SK-N-SH (cell line): ENCODE data around the gene TRAF7. TPM values are rescaled to one million over a fixed set of nuclear protein-coding genes. Genes with fewer than 3 reads are reported as not detected.

Source experiments
- CTCF ChIA-PET: fragments of 300-600, 350-600 bp; formaldehyde crosslinking; extraction: SDS; loops from one replicate; lab custom pipeline; 2021; lab: Yijun Ruan, JAX
- POLR2A ChIA-PET: fragments of 350-600 bp; sonication (Branson Sonifier 250); formaldehyde crosslinking; extraction: SDS; loops from one replicate; lab custom pipeline; 2020; ENCODE audit warnings: antibody characterized with exemption, inconsistent platforms; lab: Yijun Ruan, JAX
- DNase-seq: peaks from one replicate; pipeline ENCODE4 v3.0.0; 2012
- H2AFZ ChIP-seq: fragments of 200-600 bp; sonication (generic); 2 replicates; pipeline ENCODE4 v1.8.1; 2016; ENCODE audit warnings: antibody characterized with exemption, mild to moderate bottlenecking, low read depth
- H3F3A ChIP-seq: fragments of 200-600 bp; sonication (generic); replicated peaks from 2 replicates; pipeline ENCODE3; 2016; ENCODE audit warnings: antibody characterized with exemption, mild to moderate bottlenecking; ENCODE audit not compliant: insufficient read depth
- H3K27ac ChIP-seq, 2 experiments: fragments of 200-500 bp in 1 of 2; fragments of 200-600 bp in 1 of 2; sonication (Bioruptor generic) in 1 of 2; sonication (generic), shearing (Covaris generic) in 1 of 2; 2 replicates each; pipeline versions ENCODE4 v1.5.1 to v1.6.1; 2014 to 2016; ENCODE audit warnings: low read depth in 2 of 2, inconsistent platforms in 1 of 2, low read length in 1 of 2, mild to moderate bottlenecking in 1 of 2, mixed read lengths in 1 of 2
- H3K27me3 ChIP-seq: fragments of 200-600 bp; sonication (generic), shearing (Covaris generic); 2 replicates; pipeline ENCODE4 v1.6.1; 2016; ENCODE audit warnings: mixed run types; ENCODE audit not compliant: insufficient read depth
- H3K36me3 ChIP-seq, 2 experiments: fragments of 200-500 bp in 1 of 2; fragments of 200-600 bp in 1 of 2; sonication (Bioruptor generic) in 1 of 2; sonication (generic) in 1 of 2; replicated peaks in 1 of 2; 2 replicates each; pipeline versions ENCODE3 to v1.5.1; 2014 to 2016; ENCODE audit warnings: low read length in 1 of 2, mild to moderate bottlenecking in 1 of 2; ENCODE audit not compliant: insufficient read depth in 2 of 2, control insufficient read depth in 1 of 2
- H3K4me1 ChIP-seq, 2 experiments: fragments of 200-500 bp in 1 of 2; fragments of 200-600 bp in 1 of 2; sonication (Bioruptor generic) in 1 of 2; sonication (generic), shearing (Covaris generic) in 1 of 2; 2 replicates each; pipeline versions ENCODE4 v1.5.1 to v1.6.1; 2014 to 2016; ENCODE audit warnings: low read depth in 1 of 2, low read length in 1 of 2, mixed run types in 1 of 2; ENCODE audit not compliant: insufficient read depth in 2 of 2, control insufficient read depth in 1 of 2
- H3K4me2 ChIP-seq: fragments of 200-600 bp; sonication (generic), shearing (Covaris generic); 2 replicates; pipeline ENCODE4 v1.6.1; 2017; ENCODE audit warnings: mixed run types
- H3K4me3 ChIP-seq, 2 experiments: fragments of 200-500 bp in 1 of 2; fragments of 200-600 bp in 1 of 2; sonication (Bioruptor generic) in 1 of 2; sonication (generic), shearing (Covaris generic) in 1 of 2; 2 replicates each; pipeline versions ENCODE4 v1.5.1 to v1.8.1; 2014 to 2016; ENCODE audit warnings: low read depth in 2 of 2, inconsistent platforms in 1 of 2, low read length in 1 of 2, mild to moderate bottlenecking in 1 of 2, mixed read lengths in 1 of 2, moderate library complexity in 1 of 2
- H3K79me2 ChIP-seq: fragments of 200-600 bp; sonication (generic); 2 replicates; pipeline ENCODE4 v1.8.1; 2017; ENCODE audit warnings: mild to moderate bottlenecking; ENCODE audit not compliant: insufficient read depth
- H3K9ac ChIP-seq: fragments of 200-600 bp; sonication (generic); 2 replicates; pipeline ENCODE4 v1.6.1; 2017; ENCODE audit warnings: mixed run types
- H3K9me2 ChIP-seq: fragments of 200-600 bp; sonication (generic); 2 replicates; pipeline ENCODE4 v1.6.1; 2017; ENCODE audit warnings: mixed run types
- H3K9me3 ChIP-seq: fragments of 200-600 bp; sonication (generic); 2 replicates; pipeline ENCODE4 v1.6.1; 2017; ENCODE audit warnings: mixed run types, mild to moderate bottlenecking, moderate library complexity
- H4K20me1 ChIP-seq: fragments of 200-600 bp; sonication (generic); 2 replicates; pipeline ENCODE4 v1.6.1; 2017; ENCODE audit warnings: mild to moderate bottlenecking, mixed run types; ENCODE audit not compliant: insufficient read depth
- CHD2 ChIP-seq: fragments of 150-350 bp; IDR thresholded peaks from 2 replicates; pipeline ENCODE4 v1.6.1; 2018; ENCODE audit warnings: low read length; ENCODE audit not compliant: partially characterized antibody
- CTCF ChIP-seq: fragments of 200-600 bp; sonication (generic); IDR thresholded peaks from 2 replicates; pipeline ENCODE4 v1.6.1; 2017; ENCODE audit warnings: antibody characterized with exemption, mild to moderate bottlenecking, moderate library complexity
- GABPA ChIP-seq: IDR thresholded peaks from 2 replicates; pipeline ENCODE4 v1.4.0; 2012; ENCODE audit warnings: low read depth, mild to moderate bottlenecking
- IRF3 ChIP-seq: fragments of 150-350 bp; IDR thresholded peaks from 2 replicates; pipeline ENCODE4 v1.6.1; 2016; ENCODE audit warnings: mild to moderate bottlenecking, low read depth, low read length
- NRF1 ChIP-seq: IDR thresholded peaks from 2 replicates; pipeline ENCODE4 v1.6.1; 2012; ENCODE audit warnings: low read depth, mild to moderate bottlenecking, low read length
- PBX3 ChIP-seq: IDR thresholded peaks from 2 replicates; pipeline ENCODE4; 2012
- POLR2AphosphoS5 ChIP-seq: IDR thresholded peaks from 2 replicates; pipeline ENCODE4 v1.6.1; 2012; ENCODE audit warnings: low read depth, low read length
- RAD21 ChIP-seq: IDR thresholded peaks from 2 replicates; pipeline ENCODE4 v1.6.1; 2012; ENCODE audit warnings: mild to moderate bottlenecking, low read length
- RCOR1 ChIP-seq: fragments of 150-350 bp; IDR thresholded peaks from 2 replicates; pipeline ENCODE4 v1.6.1; 2017; ENCODE audit warnings: antibody characterized with exemption, low read length
- RFX5 ChIP-seq: IDR thresholded peaks from 2 replicates; pipeline ENCODE4 v1.6.1; 2012; ENCODE audit warnings: mild to moderate bottlenecking, improper control_type of control experiment, low read length
- RXRA ChIP-seq: IDR thresholded peaks from 2 replicates; pipeline ENCODE4 v1.4.0; 2012; ENCODE audit warnings: low read depth, mild to moderate bottlenecking, borderline replicate concordance
- SIN3A ChIP-seq: IDR thresholded peaks from 2 replicates; pipeline ENCODE4 v1.6.1; 2012; ENCODE audit warnings: low read depth, mild to moderate bottlenecking, low read length, moderate library complexity, borderline replicate concordance
- SMC3 ChIP-seq: IDR thresholded peaks from 2 replicates; pipeline ENCODE4 v1.6.1; 2012; ENCODE audit warnings: low read depth, low read length, improper control_type of control experiment
- TCF12 ChIP-seq: IDR thresholded peaks from 2 replicates; pipeline ENCODE4 v1.4.0; 2012
- YY1 ChIP-seq: IDR thresholded peaks from 2 replicates; pipeline ENCODE4 v1.4.0; 2012; ENCODE audit warnings: low read depth, mild to moderate bottlenecking
- WGBS: methylation state at CpG from one replicate; pipeline ENCODE4 v1.1.6; 2017; ENCODE audit warnings: low lambda C conversion rate; 5-methylcytosine and 5-hydroxymethylcytosine counted together
- polyA plus RNA-seq, 3 experiments: library from polyadenylated mRNA; depleted of rRNA; stranded (reverse); fragments of >200 nt; gene quantifications; 2 replicates each; pipeline ENCODE4 v1.2.3, GENCODE V29; 2012
- TF ChIP-seq, protein P1 (sequence below): IDR thresholded peaks from 2 replicates; pipeline ENCODE4 v1.4.0; 2012; ENCODE audit warnings: low read depth, borderline replicate concordance
- TF ChIP-seq, protein P2 (sequence below): IDR thresholded peaks from 2 replicates; pipeline ENCODE4 v1.4.0; 2012; ENCODE audit warnings: low read depth

The TRAF7 gene
- polyA plus RNA-seq, 1 of the 3 experiments (the other 2 are of a cell fraction), result 73.0 TPM

- peaks cover 27% of the 10 kb centered on the region for H3K79me2 ChIP-seq
- H3K9me2 ChIP-seq, result no peaks in the 10 kb centered on the region
- peaks cover 0 to 57% of the 10 kb centered on the region in 2 experiments for H3K36me3 ChIP-seq
- TF ChIP-seq NRF1, result no peak
- TF ChIP-seq RAD21, result no peak
- TF ChIP-seq TCF12, result no peak
- no peak for TF ChIP-seq YY1
- TF ChIP-seq POLR2AphosphoS5, result no peak
- TF ChIP-seq SMC3, result no peak
- TF ChIP-seq CHD2, result no peak
- TF ChIP-seq PBX3, result no peak
- TF ChIP-seq, protein P1, sequence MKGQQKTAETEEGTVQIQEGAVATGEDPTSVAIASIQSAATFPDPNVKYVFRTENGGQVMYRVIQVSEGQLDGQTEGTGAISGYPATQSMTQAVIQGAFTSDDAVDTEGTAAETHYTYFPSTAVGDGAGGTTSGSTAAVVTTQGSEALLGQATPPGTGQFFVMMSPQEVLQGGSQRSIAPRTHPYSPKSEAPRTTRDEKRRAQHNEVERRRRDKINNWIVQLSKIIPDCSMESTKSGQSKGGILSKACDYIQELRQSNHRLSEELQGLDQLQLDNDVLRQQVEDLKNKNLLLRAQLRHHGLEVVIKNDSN, result no peak
- TF ChIP-seq CTCF, result no peak
- TF ChIP-seq RFX5, result no peak
- TF ChIP-seq IRF3, result no peak
- no peak overlapping the region for H3K4me3 ChIP-seq
- no peaks in the 10 kb centered on the region for H3K9me3 ChIP-seq
- no peak overlapping the region for H3K27ac ChIP-seq
- H3F3A ChIP-seq, result peaks cover 3% of the 10 kb centered on the region
- H3K4me1 ChIP-seq, result no peaks in the 10 kb centered on the region
- no peak overlapping the region for H3K4me2 ChIP-seq
- H4K20me1 ChIP-seq, result peaks cover 22% of the 10 kb centered on the region
- ChIA-PET CTCF (interaction anchor here (1.0 kb wide), 2 partner anchors 12 to 163 kb away, joined by 3 to 7 read pairs; partner anchors contain the start of gene TRAF7), POLR2A (interaction anchor here (3.5 kb wide), 1 partner anchor 12 kb away, joined by 16 read pairs; the partner anchor contains the start of gene TRAF7)
- no peak overlapping the region for H3K9ac ChIP-seq
- no peak for DNase-seq
- no peak overlapping the region for H2AFZ ChIP-seq
- 89% methylated on average over 12 of the region's 18 CpGs for WGBS
- no peaks in the 10 kb centered on the region for H3K27me3 ChIP-seq
Measured at GRCh38 chr16:2167068-2167638, 11.6 kb downstream of the TRAF7 start.

GRCh38 chr16:2170080-2170479, 14.5 kb downstream of the TRAF7 start:
- Histone ChIP-seq H3F3A (no peaks in the 10 kb centered on the region), H3K4me1 (no peaks in the 10 kb centered on the region), H3K9me2 (no peaks in the 10 kb centered on the region), H3K27ac (no peak overlapping the region), H3K4me3 (no peak overlapping the region), H3K36me3 (peaks cover 0 to 73% of the 10 kb centered on the region in 2 experiments), H4K20me1 (0 out of 2 replicates have a peak, but pooled peaks cover 5% of the 10 kb centered on the region), H3K9ac (no peak overlapping the region), H3K27me3 (no peaks in the 10 kb centered on the region), H3K79me2 (peaks cover 9% of the 10 kb centered on the region; the same call in 1 of the 2 replicates), H3K4me2 (no peak overlapping the region), H2AFZ (no peak overlapping the region), H3K9me3 (no peaks in the 10 kb centered on the region)
- CTCF ChIA-PET, result no interaction called here
- 100% methylated on average over 8 of the region's 18 CpGs for WGBS
- POLR2A ChIA-PET, result interaction anchor here (1.6 kb wide), 1 partner anchor 15 kb away, joined by 7 read pairs; the partner anchor contains the start of gene TRAF7
- no peak for DNase-seq
- TF ChIP-seq RCOR1 (no peak), RXRA (no peak), CHD2 (no peak), SIN3A (no peak), CTCF (no peak), PBX3 (no peak), GABPA (no peak), YY1 (no peak)
- TF ChIP-seq, protein P2, sequence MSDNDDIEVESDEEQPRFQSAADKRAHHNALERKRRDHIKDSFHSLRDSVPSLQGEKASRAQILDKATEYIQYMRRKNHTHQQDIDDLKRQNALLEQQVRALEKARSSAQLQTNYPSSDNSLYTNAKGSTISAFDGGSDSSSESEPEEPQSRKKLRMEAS, result no peak
